Measurements from ENCODE around the gene TMEM135. TPM values are rescaled to one million over a fixed set of nuclear protein-coding genes. Genes with fewer than 3 reads are reported as not detected.

TMEM135 gene
- polyA plus RNA-seq, 1 of the 3 experiments (the other 2 are of a cell fraction) = 3.0 TPM

DNA sequence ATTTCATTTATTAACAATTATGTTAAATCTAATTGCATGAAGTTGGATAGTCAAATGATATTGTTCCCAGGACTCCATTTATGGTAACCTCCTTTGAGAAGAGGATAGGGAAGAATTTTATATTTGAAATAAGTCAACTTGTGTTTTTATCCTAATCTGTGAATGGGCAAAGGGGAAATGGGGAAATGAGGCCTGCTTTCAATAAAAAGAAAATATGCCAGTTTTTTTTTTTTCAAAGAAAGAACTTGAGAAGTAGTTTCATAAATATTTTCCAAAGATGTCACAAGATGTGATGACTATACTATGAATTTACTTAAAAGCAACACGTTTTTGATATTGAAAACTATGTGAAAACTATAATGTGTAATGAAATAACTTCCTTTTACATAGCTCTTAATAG lies 201.8 kb downstream of the TMEM135 start:
- Histone ChIP-seq H2AFZ (ENCODE audit: low read depth) (no peak overlapping the region), H3K4me2 (no peak overlapping the region), H3K36me3 (replicated peaks in 1 of 2; ENCODE audit: control insufficient read depth in 1 of 2, insufficient read depth in 2 of 2, low read length in 1 of 2) (peaks cover 0 to 4% of the 10 kb centered on the region in 2 experiments), H3K9me3 (no peaks in the 10 kb centered on the region), H4K20me1 (ENCODE audit: insufficient read depth) (no peaks in the 10 kb centered on the region), H3K4me3 (ENCODE audit: low read depth in 2 of 2, low read length in 1 of 2) (no peak overlapping the region), H3K27me3 (ENCODE audit: insufficient read depth) (no peaks in the 10 kb centered on the region), H3F3A (replicated peaks; ENCODE audit: insufficient read depth) (peaks cover 8% of the 10 kb centered on the region), H3K4me1 (ENCODE audit: control insufficient read depth in 1 of 2, insufficient read depth in 2 of 2, low read depth in 1 of 2, low read length in 1 of 2) (peaks cover 0 to 9% of the 10 kb centered on the region in 2 experiments; a peak in 2 of 4 replicates), H3K27ac (ENCODE audit: low read depth in 2 of 2, low read length in 1 of 2) (no peak overlapping the region), H3K9ac (no peak overlapping the region), H3K9me2 (no peaks in the 10 kb centered on the region), H3K79me2 (ENCODE audit: insufficient read depth) (no peaks in the 10 kb centered on the region)
- 32% methylated on average over 1 of the region's 1 CpG for WGBS (ENCODE audit: low lambda C conversion rate)
- CTCF ChIA-PET = no interaction called here
- DNase-seq = no peak
- POLR2A ChIA-PET = interaction anchor here (1.2 kb wide), 1 partner anchor 202 kb away, joined by 3 read pairs; the partner anchor contains the start of gene TMEM135
- TF ChIP-seq, protein P1, sequence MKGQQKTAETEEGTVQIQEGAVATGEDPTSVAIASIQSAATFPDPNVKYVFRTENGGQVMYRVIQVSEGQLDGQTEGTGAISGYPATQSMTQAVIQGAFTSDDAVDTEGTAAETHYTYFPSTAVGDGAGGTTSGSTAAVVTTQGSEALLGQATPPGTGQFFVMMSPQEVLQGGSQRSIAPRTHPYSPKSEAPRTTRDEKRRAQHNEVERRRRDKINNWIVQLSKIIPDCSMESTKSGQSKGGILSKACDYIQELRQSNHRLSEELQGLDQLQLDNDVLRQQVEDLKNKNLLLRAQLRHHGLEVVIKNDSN (IDR thresholded peaks at IDR 0.05; ENCODE audit: borderline replicate concordance, low read depth) = no peak
- no peak for TF ChIP-seq RFX5 (IDR thresholded peaks at IDR 0.05; ENCODE audit: low read length)

DNA sequence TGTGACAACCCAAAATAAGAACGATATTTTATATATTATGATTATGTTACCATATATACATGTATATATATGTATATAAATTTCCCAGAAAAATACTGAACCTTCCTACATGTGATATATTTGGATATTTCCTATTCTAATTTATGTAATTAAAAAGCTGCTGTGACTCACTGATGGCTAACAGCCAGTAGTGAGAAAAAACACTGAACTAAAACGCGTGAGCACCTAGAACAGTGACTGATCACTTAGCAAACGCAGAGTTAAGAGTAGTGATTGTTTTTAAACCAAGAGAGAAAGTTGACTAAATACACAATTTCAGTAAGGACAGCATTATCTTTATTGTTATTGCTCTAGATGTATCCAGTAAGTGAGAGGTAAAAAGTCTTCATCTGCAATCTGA lies 213.8 kb downstream of the TMEM135 start:
- Histone ChIP-seq H2AFZ (ENCODE audit: low read depth) (no peak overlapping the region), H3K27ac (ENCODE audit: low read depth in 2 of 2, low read length in 1 of 2) (no peak overlapping the region), H3K9me2 (no peaks in the 10 kb centered on the region), H3K4me1 (ENCODE audit: control insufficient read depth in 1 of 2, insufficient read depth in 2 of 2, low read depth in 1 of 2, low read length in 1 of 2) (no peaks in the 10 kb centered on the region), H3K9ac (no peak overlapping the region), H4K20me1 (ENCODE audit: insufficient read depth) (no peaks in the 10 kb centered on the region), H3K79me2 (ENCODE audit: insufficient read depth) (no peaks in the 10 kb centered on the region), H3K9me3 (no peaks in the 10 kb centered on the region), H3F3A (replicated peaks; ENCODE audit: insufficient read depth) (peaks cover 3% of the 10 kb centered on the region), H3K36me3 (replicated peaks in 1 of 2; ENCODE audit: control insufficient read depth in 1 of 2, insufficient read depth in 2 of 2, low read length in 1 of 2) (no peaks in the 10 kb centered on the region), H3K4me3 (ENCODE audit: low read depth in 2 of 2, low read length in 1 of 2) (no peak overlapping the region), H3K27me3 (ENCODE audit: insufficient read depth) (no peaks in the 10 kb centered on the region), H3K4me2 (no peak overlapping the region)
- no peak for TF ChIP-seq EP300 (IDR thresholded peaks at IDR 0.05; ENCODE audit: borderline replicate concordance in 1 of 2, low read depth in 1 of 2, low read length in 1 of 2)
- WGBS (ENCODE audit: low lambda C conversion rate) = 84% methylated on average over 4 of the region's 4 CpGs
- ChIA-PET CTCF (interaction anchor here (1.9 kb wide), 1 partner anchor 15 kb away, joined by 4 read pairs; no protein-coding TSS in a partner anchor), POLR2A (no interaction called here)
- no peak for DNase-seq

DNA sequence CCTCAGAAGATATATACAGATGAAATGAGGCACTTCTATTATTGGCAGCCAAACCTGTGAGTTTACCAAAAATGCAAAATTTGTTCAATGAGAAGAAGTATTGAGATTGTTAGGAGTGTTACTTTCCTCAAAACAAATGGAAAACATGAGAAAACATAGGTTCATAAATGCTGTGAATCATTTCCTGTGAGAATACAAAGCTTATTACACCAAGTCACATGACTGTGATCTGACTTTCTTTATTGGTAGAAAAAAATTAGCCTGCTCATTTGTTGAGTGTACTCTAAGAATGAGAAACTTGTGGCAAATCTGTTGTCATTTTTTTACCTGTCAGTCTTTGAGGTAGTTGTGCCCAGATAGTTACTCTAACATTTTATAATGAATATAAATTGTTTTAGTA lies 215.1 kb downstream of the TMEM135 start:
- no peak for TF ChIP-seq TAF1 (IDR thresholded peaks at IDR 0.05; ENCODE audit: borderline replicate concordance, low read depth, low read length)
- TF ChIP-seq, protein P2, sequence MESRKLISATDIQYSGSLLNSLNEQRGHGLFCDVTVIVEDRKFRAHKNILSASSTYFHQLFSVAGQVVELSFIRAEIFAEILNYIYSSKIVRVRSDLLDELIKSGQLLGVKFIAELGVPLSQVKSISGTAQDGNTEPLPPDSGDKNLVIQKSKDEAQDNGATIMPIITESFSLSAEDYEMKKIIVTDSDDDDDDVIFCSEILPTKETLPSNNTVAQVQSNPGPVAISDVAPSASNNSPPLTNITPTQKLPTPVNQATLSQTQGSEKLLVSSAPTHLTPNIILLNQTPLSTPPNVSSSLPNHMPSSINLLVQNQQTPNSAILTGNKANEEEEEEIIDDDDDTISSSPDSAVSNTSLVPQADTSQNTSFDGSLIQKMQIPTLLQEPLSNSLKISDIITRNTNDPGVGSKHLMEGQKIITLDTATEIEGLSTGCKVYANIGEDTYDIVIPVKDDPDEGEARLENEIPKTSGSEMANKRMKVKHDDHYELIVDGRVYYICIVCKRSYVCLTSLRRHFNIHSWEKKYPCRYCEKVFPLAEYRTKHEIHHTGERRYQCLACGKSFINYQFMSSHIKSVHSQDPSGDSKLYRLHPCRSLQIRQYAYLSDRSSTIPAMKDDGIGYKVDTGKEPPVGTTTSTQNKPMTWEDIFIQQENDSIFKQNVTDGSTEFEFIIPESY (IDR thresholded peaks at IDR 0.05; ENCODE audit: borderline replicate concordance, low read depth) = no peak
- H3K27ac ChIP-seq (ENCODE audit: low read depth in 2 of 2, low read length in 1 of 2) = no peak overlapping the region
- ChIA-PET POLR2A (no interaction called here), CTCF (no interaction called here)
- no peak overlapping the region for H2AFZ ChIP-seq (ENCODE audit: low read depth)
- no peaks in the 10 kb centered on the region for H3K9me3 ChIP-seq
- no peak for DNase-seq
- H3K27me3 ChIP-seq (ENCODE audit: insufficient read depth) = no peaks in the 10 kb centered on the region
- H3K79me2 ChIP-seq (ENCODE audit: insufficient read depth) = no peaks in the 10 kb centered on the region
- H3K9me2 ChIP-seq = no peaks in the 10 kb centered on the region
- no peak overlapping the region for H3K9ac ChIP-seq
- peaks cover 5% of the 10 kb centered on the region for H3F3A ChIP-seq (replicated peaks; ENCODE audit: insufficient read depth)
- H3K4me1 ChIP-seq (ENCODE audit: control insufficient read depth in 1 of 2, insufficient read depth in 2 of 2, low read depth in 1 of 2, low read length in 1 of 2) = no peaks in the 10 kb centered on the region
- H4K20me1 ChIP-seq (ENCODE audit: insufficient read depth) = no peaks in the 10 kb centered on the region
- no peaks in the 10 kb centered on the region for H3K36me3 ChIP-seq (replicated peaks in 1 of 2; ENCODE audit: control insufficient read depth in 1 of 2, insufficient read depth in 2 of 2, low read length in 1 of 2)
- no peak overlapping the region for H3K4me2 ChIP-seq
- H3K4me3 ChIP-seq (ENCODE audit: low read depth in 2 of 2, low read length in 1 of 2) = no peak overlapping the region

Data from SK-N-SH (cell line).